Vagina (tissue), 2 donors: ENCODE results near the gene WDFY3.

ENCODE experiments used
- POLR2A ChIP-seq, 2 donors: fragments of 450-650 bp; IDR thresholded peaks; one replicate each; pipeline ENCODE4 v1.6.1; 2017; ENCODE audit warnings: antibody characterized with exemption in 2 of 2, mild to moderate bottlenecking in 2 of 2, moderate library complexity in 2 of 2
- TF ChIP-seq, protein P1 (sequence below), 3 experiments: fragments of 450-650 bp in 2 of 3; fragments of 200-600 bp in 1 of 3; sonication (generic) in 1 of 3; IDR thresholded peaks; one replicate each; pipeline ENCODE4 v1.5.1; 2017 to 2019; ENCODE audit warnings: antibody characterized with exemption in 3 of 3, mild to moderate bottlenecking in 2 of 3, moderate library complexity in 2 of 3

DNA sequence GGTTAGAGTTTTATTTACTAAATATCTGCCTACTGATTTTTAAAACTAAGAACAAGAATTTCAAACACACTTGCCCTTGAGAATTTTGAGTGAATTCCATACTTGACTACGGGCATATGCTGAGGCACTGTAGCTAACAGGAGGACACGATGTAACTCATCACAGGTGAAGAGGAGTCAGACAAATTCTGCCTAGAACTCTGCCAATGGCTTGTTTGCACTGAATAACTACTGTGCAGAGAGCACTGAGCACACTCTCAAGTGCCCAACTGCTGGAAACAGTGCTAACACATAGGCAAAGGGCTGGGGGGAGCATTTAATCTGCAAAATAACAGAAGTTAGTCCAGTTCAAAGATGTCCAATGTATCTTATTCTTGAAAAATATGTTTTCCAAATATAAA, 104.4 kb downstream of the WDFY3 start:
- TF ChIP-seq, protein P1, sequence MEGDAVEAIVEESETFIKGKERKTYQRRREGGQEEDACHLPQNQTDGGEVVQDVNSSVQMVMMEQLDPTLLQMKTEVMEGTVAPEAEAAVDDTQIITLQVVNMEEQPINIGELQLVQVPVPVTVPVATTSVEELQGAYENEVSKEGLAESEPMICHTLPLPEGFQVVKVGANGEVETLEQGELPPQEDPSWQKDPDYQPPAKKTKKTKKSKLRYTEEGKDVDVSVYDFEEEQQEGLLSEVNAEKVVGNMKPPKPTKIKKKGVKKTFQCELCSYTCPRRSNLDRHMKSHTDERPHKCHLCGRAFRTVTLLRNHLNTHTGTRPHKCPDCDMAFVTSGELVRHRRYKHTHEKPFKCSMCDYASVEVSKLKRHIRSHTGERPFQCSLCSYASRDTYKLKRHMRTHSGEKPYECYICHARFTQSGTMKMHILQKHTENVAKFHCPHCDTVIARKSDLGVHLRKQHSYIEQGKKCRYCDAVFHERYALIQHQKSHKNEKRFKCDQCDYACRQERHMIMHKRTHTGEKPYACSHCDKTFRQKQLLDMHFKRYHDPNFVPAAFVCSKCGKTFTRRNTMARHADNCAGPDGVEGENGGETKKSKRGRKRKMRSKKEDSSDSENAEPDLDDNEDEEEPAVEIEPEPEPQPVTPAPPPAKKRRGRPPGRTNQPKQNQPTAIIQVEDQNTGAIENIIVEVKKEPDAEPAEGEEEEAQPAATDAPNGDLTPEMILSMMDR (IDR thresholded peaks at IDR 0.05), result no peak
- no peak for TF ChIP-seq POLR2A (IDR thresholded peaks at IDR 0.05)
